Activated naive CD4-positive, alpha-beta T cell treated with anti-CD3 and anti-CD28 coated beads, Interleukin-2, amount 50 U/mL, for 24 hours (primary cell): ENCODE results near the gene OTOA.
"Not testable (repeated sequence)": the region's sequence is repeated elsewhere in the genome, so short reads cannot be mapped to it uniquely, and the experiment has no call there.

Source experiments
- H3K27ac Mint-ChIP-seq: one replicate; pipeline ENCODE4 v1.8.0; 2021; ENCODE audit warnings: mild to moderate bottlenecking, mixed read lengths
- H3K27me3 Mint-ChIP-seq: one replicate; pipeline ENCODE4 v1.8.0; 2021; ENCODE audit warnings: mixed read lengths
- H3K36me3 Mint-ChIP-seq: one replicate; pipeline ENCODE4 v1.8.0; 2021; ENCODE audit warnings: mixed read lengths
- H3K4me1 Mint-ChIP-seq: one replicate; pipeline ENCODE4 v1.8.0; 2021; ENCODE audit warnings: mixed read lengths
- H3K4me3 Mint-ChIP-seq: one replicate; pipeline ENCODE4 v1.8.0; 2021; ENCODE audit warnings: mild to moderate bottlenecking, mixed read lengths
- H3K9me3 Mint-ChIP-seq: one replicate; pipeline ENCODE4 v1.8.0; 2021; ENCODE audit warnings: mixed read lengths

OTOA gene

DNA sequence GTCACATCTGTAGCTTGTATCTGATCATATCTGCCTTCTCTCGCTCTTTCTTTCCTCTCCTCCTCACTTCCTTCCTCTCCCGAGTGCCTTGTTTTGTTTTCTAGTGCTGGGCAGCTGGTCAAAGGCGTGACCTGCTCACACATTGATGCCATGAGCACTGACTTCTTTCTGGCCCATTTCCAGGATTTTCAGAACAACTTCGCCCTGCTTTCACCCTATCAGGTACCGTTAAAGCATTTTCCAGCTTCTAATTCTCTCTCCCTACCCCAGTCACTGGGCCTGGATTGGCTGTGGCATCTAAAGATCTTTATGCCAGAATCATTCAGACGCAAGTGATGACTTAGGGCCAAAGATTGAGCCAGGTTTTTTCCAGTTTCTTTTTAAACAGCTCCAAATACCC lies 55.5 kb downstream of the OTOA start:
- Mint-ChIP-seq H3K4me3 (no peak overlapping the region), H3K9me3 (no peaks in the 10 kb centered on the region), H3K27me3 (peaks cover 3% of the 10 kb centered on the region), H3K27ac (no peak overlapping the region), H3K36me3 (no peaks in the 10 kb centered on the region), H3K4me1 (peaks cover 2% of the 10 kb centered on the region)

DNA sequence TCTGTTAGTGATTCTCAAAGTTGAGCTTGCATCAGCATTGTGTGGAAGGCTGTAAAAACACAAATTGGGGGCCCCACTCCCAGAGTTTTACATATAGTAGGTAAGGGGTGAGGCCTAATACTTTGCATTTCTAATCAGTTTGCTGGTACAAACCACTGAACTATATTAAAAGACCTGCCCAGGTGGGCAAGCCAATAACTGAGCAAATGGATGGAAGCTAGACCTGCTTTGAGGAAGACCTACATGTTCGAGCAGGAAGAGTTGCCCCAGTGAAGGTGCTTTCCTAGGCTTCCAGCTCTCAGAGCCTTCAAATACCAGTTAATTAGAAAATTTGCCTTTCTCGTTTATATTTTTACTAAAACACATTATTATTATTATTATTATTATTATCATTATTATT lies 56.8 kb downstream of the OTOA start:
- no peaks in the 10 kb centered on the region for H3K36me3 Mint-ChIP-seq
- H3K9me3 Mint-ChIP-seq = no peaks in the 10 kb centered on the region
- peaks cover 3% of the 10 kb centered on the region for H3K27me3 Mint-ChIP-seq
- H3K27ac Mint-ChIP-seq = no peak overlapping the region
- H3K4me1 Mint-ChIP-seq = no peaks in the 10 kb centered on the region
- H3K4me3 Mint-ChIP-seq = no peak overlapping the region

DNA sequence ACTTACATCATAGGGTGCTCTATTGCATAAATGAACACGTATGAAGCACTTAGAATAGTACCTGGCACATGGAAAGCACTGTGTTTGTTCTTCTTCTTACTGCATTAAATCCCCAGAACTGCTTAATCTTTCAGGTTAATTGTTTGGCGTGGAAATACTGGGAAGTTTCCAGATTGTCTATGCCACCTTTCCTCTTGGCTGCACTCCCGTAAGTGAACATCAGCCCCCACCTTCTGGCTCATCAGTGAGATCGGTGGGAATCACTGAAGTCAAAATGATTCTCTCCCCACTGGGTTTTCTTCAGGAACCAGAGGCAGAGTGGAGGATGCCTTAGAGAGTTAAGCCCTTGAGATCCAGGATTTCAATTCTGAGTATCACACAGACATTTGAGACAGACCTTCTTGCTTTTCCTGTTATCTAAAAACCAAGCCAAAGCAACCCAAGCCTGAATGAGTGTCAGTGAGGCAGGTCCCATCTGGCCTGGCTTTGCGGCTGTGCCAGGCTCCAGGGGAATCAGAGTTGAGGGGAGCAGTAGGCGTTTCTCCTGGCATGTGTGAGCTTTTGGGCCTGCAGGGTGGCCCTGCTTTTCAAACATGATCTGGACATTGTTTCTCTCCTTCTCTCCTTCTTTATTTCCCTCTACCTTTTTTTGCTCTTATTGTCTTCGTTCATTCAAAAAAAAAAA lies 59.1 kb downstream of the OTOA start:
- no peak overlapping the region for H3K27ac Mint-ChIP-seq
- no peaks in the 10 kb centered on the region for H3K36me3 Mint-ChIP-seq
- peaks cover 6% of the 10 kb centered on the region for H3K27me3 Mint-ChIP-seq
- H3K4me3 Mint-ChIP-seq = no peak overlapping the region
- H3K4me1 Mint-ChIP-seq = peaks cover 7% of the 10 kb centered on the region
- no peaks in the 10 kb centered on the region for H3K9me3 Mint-ChIP-seq

DNA sequence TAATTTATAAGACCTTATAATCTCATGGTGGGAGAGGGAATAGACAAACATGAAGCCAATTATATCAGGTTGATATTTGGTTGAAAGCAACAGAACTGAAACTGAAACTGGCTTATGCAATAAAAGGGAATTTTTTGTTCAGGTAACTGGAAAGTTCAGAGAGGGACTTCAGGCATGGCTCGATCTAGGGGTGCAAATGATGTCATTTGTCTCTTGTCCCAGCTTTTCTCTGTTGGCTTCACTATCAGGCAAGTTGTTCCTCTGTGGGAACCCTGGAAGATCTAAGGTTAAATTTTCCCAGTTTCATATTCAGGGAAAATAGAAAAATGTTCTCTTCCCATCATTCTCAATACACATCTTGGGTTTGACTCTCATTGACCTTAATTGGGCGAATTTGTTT lies 59.8 kb downstream of the OTOA start:
- H3K27me3 Mint-ChIP-seq = peaks cover 6% of the 10 kb centered on the region
- H3K27ac Mint-ChIP-seq = peak overlapping the region; percentile 53
- H3K4me1 Mint-ChIP-seq = peaks cover 12% of the 10 kb centered on the region
- no peak overlapping the region for H3K4me3 Mint-ChIP-seq
- H3K9me3 Mint-ChIP-seq = no peaks in the 10 kb centered on the region
- H3K36me3 Mint-ChIP-seq = no peaks in the 10 kb centered on the region

DNA sequence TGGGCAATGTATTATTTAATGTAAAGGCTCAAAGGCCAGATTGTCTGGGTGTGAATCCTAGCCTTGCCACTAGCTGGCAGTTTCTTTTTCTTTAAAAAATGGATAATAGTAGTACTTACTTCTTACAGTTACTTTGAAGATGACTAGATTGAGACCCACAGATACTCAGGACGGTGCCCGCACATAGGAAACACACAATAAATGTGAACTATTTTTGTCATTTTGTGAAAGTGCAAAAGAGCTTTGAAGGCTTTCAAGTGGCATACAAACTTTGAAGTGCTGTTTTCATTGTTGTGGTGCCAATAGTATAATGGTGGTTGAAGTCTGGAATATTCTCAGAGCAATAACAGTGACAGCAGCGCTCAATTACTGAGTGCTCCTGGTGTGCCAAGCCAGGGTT lies 63.6 kb downstream of the OTOA start:
- Mint-ChIP-seq H3K27ac (no peak overlapping the region), H3K36me3 (no peaks in the 10 kb centered on the region), H3K4me3 (no peak overlapping the region), H3K4me1 (peaks cover 12% of the 10 kb centered on the region), H3K9me3 (no peaks in the 10 kb centered on the region), H3K27me3 (peaks cover 7% of the 10 kb centered on the region)

DNA sequence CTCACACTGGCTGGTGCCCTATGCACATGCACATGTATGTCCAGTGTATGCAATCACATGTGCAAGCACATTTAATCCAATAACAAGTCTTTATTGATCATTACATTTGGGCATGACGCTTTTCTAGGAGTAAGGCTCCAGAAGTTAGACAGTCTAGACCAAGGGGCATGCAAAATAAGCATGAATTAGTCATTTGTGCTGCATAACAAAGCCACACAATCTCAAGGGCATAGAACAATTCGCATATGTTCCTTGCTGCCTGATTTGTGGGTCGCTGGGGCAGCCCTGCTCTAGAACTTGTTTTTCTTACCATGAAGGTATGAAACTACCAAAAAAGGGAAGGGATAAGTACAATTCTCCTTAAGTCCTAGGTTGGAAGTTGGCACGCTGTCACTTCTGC lies 67.5 kb downstream of the OTOA start:
- H3K27me3 Mint-ChIP-seq, H3K4me3 Mint-ChIP-seq, H3K9me3 Mint-ChIP-seq, H3K36me3 Mint-ChIP-seq, H3K27ac Mint-ChIP-seq: not testable (repeated sequence)
- H3K4me1 Mint-ChIP-seq = peaks cover 12% of the 10 kb centered on the region

DNA sequence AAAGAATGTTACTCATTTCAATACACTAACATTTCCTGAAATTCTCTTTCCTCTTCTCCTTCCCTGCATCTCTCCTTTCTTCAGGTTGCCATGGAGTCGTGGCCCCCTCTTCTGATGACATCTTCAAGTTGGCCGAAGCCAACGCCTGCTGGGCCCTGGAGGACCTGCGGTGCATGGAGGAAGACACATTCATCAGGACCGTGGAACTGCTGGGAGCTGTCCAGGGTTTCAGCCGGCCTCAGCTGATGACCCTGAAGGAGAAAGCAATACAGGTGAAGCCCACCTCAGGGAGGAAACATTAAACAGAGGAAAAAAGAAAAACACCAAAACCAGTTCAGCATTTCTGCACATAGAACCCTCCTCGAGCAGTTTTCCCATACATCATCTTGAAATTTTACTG lies 76.9 kb downstream of the OTOA start:
- not testable (repeated sequence) for H3K27me3 Mint-ChIP-seq, H3K9me3 Mint-ChIP-seq, H3K36me3 Mint-ChIP-seq, H3K4me1 Mint-ChIP-seq, H3K4me3 Mint-ChIP-seq, H3K27ac Mint-ChIP-seq

DNA sequence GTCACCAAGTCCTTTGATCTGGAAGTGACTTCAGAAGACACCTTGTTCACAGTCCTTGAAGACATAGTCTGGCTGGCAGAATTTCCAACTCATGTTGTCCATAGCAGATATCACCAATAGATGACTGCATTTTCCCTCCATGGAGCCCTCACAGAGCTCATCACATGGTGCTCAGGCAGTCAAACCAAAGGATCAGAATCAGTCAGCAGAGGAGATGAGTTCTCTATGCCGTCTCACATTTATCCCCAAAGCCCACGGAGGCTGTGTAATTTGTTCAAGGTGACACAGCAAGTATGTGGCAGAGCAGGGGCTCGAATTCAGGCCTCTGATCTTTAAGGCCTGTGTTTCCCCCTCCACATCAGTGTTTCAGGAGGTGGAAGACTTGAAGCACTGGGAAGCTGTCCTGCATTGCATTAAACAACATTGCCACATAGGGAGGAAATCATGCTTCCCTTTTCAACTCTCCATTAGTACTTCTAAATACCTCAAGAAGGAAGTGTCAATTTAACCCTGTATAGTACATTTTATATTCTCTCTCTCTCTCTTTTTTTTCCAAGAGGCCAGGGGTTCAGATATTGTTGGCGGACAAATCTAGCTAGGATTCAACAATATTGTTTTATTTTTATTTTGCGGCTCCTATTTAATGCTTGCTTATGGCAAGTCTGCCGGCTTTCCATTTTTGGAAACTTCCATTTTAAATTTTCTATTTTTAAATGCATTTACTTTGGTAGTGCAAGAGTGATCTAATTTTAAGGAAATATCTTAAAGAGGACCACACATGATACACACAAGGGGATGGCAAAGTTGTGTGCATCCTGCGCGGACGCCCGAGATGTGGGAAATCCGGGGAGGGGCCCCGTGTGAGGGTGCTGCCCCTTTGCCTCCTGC lies 92.7 kb downstream of the OTOA start:
- not testable (repeated sequence) for H3K27ac Mint-ChIP-seq, H3K36me3 Mint-ChIP-seq, H3K9me3 Mint-ChIP-seq, H3K27me3 Mint-ChIP-seq, H3K4me3 Mint-ChIP-seq, H3K4me1 Mint-ChIP-seq

DNA sequence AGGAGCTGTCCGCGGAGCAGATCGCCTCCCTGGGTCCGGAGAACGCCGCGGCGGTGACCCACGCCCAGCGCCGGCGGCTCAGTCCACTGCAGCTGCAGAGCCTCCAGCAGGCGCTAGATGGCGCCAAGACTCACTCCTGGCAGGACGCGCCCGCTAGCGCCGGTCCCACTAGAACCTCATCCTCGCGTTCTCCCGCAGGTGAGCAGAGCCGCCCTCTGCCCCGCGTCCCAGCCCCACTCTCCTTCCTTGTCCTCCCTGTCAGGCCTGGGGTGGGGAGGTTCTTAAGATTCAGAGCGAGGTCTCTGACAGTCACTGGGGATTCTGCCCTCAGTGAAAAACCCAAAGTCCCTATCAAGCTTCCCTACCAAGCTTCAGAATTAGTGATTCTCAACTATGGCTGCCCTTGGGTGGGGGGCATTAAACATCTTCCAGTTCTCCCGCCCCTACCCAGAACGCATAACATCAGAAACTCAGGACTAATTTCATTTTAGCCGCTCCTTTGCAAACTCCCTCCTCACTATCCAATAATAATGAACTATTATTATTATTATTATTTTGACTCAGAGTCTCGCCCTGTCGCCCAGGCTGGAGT lies 93.4 kb downstream of the OTOA start:
- H3K4me3 Mint-ChIP-seq, H3K9me3 Mint-ChIP-seq, H3K4me1 Mint-ChIP-seq, H3K27me3 Mint-ChIP-seq, H3K27ac Mint-ChIP-seq, H3K36me3 Mint-ChIP-seq: not testable (repeated sequence)

DNA sequence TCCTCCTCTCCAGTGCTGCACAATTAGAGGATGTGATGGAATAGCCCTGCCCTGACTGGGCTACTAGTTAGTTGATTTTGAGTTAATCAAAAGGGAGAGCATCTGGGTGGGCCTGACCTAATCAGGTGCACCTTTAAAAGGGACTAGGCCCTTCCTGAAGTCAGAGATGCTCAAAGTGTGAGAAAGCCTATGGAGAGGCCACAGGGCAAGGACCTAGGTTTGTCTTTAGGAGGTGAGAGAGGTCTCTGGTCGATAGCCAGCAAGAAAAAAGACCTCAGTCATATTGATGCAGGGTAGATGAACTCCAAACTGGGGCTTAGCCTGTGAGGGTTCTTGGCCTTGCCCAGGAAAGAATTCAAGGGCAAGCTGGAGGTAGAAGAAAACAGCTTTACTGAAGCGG lies 104.5 kb downstream of the OTOA start:
- not testable (repeated sequence) for H3K9me3 Mint-ChIP-seq, H3K4me1 Mint-ChIP-seq, H3K36me3 Mint-ChIP-seq, H3K27me3 Mint-ChIP-seq, H3K4me3 Mint-ChIP-seq, H3K27ac Mint-ChIP-seq

DNA sequence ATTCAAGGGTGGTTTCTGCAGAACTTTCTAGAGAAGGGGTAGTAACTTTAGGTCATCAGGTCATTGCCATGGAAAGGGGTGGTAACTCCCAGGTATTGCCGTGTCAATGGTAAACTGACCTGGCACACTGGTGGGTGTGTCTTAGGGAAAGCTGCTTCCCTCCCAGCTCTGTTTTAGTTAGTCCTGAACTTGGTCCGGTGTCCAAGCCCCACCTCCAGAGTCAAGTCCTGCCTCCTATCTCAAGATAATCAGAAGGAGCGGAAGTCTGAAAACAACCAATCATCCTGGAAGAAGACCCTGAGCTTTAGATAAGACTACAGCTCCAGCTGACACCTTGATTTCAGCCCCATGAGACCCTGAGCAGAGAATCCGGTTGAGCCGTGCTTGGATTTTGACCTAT lies 105.0 kb downstream of the OTOA start:
- not testable (repeated sequence) for H3K27me3 Mint-ChIP-seq, H3K9me3 Mint-ChIP-seq, H3K4me1 Mint-ChIP-seq, H3K4me3 Mint-ChIP-seq, H3K27ac Mint-ChIP-seq, H3K36me3 Mint-ChIP-seq

DNA sequence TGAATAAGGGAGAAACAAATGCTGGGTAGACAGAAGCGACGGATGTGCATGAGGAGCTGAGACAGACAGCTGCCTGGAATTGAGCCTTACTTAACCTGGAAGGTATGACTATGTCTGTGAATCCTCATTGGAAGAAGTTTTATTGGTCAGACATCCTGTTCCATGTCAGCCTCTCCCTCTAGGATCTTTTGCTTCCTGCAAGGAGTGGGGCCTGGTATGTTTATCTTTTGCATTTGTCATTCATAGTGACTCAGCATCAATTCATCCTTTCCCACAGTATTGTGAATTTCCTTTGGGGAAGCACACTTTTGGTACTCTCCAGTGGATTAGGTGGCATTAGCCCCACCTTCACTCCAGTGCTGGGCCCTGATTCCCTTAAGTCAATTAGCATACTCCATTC lies 105.5 kb downstream of the OTOA start:
- H3K27ac Mint-ChIP-seq, H3K9me3 Mint-ChIP-seq, H3K27me3 Mint-ChIP-seq, H3K36me3 Mint-ChIP-seq, H3K4me3 Mint-ChIP-seq, H3K4me1 Mint-ChIP-seq: not testable (repeated sequence)

DNA sequence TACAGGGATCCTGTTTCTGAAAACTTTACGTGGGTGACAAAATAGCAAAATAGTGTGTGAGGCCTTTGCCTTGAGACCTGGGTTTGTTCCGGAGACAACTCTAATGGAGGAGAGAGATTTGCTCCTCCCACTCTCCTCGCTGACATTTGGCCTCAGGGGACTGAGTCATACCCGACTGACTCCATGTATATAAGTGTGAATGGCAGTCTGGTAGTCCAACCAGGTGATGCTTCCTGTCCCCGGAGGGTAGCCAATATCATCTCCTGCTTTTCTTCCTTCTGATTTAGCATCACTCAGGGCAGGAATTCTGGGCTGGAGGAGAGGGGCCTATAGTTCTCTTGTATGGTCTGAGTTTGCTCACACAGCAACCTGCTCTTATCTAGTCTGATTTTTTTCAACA lies 106.8 kb downstream of the OTOA start:
- not testable (repeated sequence) for H3K9me3 Mint-ChIP-seq, H3K27ac Mint-ChIP-seq, H3K27me3 Mint-ChIP-seq, H3K4me1 Mint-ChIP-seq, H3K36me3 Mint-ChIP-seq, H3K4me3 Mint-ChIP-seq

DNA sequence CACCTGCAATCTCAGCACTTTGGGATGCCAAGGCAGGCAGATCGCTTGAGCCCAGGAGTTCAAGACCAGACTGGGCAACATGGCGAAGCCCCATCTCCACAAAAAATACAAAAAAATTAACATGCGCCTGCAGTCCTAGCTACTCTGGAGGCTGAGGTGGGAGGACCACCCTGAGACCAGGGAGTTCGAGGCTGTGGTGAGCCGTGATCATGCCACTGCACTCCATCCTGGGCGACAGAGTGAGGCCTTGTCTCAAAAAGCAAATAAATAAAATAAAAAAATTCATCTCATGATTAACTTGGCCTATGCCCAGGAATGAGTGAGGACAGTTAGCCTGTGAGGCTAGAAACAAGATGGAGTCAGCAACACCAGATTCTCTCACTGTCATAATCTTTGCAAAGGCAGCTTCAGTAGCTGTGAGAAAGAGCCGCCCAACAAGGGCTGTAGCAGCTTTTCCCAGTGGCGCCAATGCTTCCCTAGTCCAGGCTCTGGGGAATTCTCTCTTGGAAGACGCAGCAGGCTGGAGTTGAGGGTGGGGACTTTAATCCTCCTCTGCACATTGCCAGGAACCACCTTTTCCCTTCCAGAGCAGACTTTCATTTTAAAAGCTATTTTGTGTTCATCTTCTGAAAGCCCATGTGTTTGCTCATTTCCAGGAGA lies 108.9 kb downstream of the OTOA start:
- not testable (repeated sequence) for H3K9me3 Mint-ChIP-seq, H3K4me3 Mint-ChIP-seq, H3K27ac Mint-ChIP-seq, H3K4me1 Mint-ChIP-seq, H3K27me3 Mint-ChIP-seq, H3K36me3 Mint-ChIP-seq

DNA sequence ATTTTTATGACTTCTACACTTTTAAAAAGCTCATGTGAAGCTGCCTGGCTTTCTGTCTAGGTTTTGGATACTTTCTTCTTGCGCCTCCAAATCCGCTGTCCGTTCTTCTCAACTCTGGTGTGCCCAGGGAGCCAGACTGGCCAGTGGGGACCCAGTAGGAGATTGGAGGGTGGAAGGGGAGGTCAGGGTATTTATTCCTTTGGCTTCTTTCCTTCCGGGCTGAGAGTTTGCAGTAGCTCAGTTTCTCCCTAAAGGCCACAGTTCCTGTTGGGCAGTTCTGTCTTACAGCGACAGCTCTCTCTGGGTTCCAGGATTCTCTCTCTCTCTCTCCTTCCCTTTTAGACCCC lies 109.4 kb downstream of the OTOA start:
- not testable (repeated sequence) for H3K9me3 Mint-ChIP-seq, H3K27ac Mint-ChIP-seq, H3K36me3 Mint-ChIP-seq, H3K27me3 Mint-ChIP-seq, H3K4me3 Mint-ChIP-seq, H3K4me1 Mint-ChIP-seq

DNA sequence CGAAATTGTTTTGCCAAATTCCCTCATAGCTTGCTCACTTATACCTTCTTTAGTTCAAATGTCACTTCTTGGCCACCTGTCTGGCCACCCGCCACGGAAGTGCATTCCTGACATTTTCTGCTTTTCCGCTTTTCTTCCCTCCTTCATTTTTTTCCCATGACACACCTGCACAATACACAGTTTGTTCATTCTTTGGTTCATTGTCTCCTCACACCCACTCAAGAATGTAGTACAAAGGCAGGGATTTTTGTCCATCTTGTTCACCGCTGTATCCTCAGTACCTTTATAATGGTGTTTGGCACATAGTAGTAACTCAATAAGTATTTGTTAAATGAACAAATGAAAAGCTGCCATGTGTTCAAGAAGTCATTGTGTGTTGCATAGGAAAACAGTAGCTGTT lies 116.8 kb downstream of the OTOA start:
- not testable (repeated sequence) for H3K27me3 Mint-ChIP-seq, H3K36me3 Mint-ChIP-seq, H3K4me1 Mint-ChIP-seq, H3K27ac Mint-ChIP-seq, H3K4me3 Mint-ChIP-seq, H3K9me3 Mint-ChIP-seq
